ENCODE measurements around the gene TBC1D4.
A peak's percentile ranks its signal among the peaks of the same experiment; 100 is the strongest.
"Not testable (repeated sequence)": the region's sequence is repeated elsewhere in the genome, so short reads cannot be mapped to it uniquely, and the experiment has no call there.

TBC1D4 gene

DNA sequence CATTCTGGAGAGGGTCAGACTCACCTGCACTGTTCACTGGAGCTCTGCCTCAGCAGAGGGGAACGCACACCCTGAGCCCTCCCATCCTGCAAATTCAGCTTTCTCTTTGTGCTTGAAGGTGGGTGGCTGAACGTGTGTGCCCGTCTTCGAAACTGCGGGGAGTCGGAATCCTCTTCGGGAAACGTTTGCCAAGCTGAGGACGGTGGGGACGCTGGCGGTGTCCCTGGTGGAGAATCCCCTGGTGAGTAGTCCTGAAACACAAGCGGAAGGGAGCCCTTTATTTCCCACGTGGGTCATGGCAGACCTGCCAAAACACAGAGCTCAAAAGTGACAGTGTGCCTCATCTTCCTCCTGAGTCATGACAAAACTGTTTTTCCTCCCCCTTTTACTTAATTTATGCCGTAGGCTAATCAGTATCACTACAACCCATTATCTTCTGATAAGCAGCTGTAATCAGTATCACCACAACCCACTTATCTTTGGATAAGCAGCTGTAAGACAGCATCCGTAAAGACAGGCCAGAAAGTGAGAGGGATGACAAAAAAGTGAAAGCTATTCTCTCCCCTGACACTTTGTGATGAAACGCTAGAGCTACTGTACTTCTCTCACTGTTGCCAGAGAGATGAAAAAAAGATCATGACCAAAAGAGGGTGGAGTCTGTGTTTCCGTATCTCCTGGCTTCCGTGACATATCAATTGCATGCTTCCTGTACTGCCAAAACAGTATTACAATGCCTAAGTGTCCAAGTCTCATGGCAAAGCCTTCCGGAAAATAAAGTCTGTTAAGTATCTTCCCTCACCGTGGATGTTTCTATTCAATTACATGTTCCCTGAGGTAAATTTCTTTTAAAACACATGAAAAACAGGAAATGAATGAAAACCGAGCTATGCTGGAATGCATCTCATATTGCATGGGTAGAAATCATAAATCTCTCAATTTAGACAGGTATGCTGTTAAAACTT, 155.5 kb downstream of the TBC1D4 start:
- peak; percentile 29 for DNase-seq (ENCODE audit: low read depth, low spot score)

- no peak for DNase-seq (ENCODE audit: low read depth, low spot score)
Observed at GRCh38 chr13:75325711-75326110, 156.3 kb downstream of the TBC1D4 start.

DNA sequence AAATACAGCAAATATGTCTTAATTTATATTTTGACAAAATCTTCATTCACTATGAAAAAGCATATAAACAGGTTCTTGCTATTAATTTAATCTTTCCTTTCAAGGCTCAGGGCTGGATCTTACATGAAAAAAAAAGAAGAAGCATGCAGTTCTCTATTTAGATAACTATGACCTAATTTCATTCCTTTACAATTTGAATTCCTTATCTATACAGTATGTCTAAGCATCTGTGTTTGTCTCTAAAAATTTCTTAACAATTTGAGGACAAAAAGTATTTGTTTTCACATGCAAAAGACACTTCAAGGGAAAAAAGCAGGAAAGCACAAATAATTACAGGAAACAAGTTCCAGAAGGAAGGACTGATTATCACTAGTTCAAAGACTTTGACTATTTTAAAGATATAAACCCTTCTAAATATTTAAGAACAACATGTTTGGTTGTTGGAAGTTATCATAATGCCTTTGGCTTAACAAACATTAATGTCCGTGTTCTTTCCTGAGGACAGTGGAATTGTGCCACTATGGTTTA, 157.5 kb downstream of the TBC1D4 start:
- DNase-seq (ENCODE audit: low read depth, low spot score), result no peak

- no peak for DNase-seq (ENCODE audit: low read depth, low spot score)
Observed at GRCh38 chr13:75321084-75321483, 160.9 kb downstream of the TBC1D4 start.

- no peak for DNase-seq (ENCODE audit: low read depth, low spot score)
Observed at GRCh38 chr13:75319254-75319653, 162.7 kb downstream of the TBC1D4 start.

DNA sequence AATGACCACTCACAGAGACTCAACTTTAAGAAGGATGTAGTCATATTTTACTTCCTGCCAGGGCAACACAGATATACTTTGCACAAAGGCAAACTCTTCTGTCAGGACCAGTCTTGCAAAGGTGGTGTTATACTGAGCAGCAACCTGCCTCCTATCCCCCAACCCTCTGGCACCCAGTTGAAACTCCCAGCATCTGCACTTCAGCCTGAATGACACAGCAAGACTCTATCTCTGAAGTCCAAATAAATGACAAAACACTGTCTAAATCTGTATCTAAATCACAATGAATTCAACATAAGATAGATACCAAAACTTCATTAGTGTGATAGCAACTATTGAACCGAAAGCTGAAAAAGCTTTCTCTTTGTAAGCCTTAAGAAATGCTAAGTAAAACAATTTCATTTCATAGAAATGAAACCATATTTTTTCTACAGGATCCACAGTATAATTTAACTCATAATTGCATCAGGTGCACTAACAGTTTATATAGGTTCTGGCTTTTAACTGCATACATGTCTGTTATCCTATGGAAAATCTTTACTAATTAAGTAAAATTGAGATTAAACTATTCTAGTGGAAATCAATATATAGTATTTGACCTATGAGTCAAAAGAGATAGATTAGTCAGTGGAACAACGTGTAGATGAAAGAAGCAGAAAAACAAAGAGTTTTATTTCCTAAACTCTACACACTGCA, 163.7 kb downstream of the TBC1D4 start:
- DNase-seq (ENCODE audit: low read depth, low spot score), result no peak

GRCh38 chr13:75316427-75316826, 165.5 kb downstream of the TBC1D4 start:
- DNase-seq (ENCODE audit: low read depth, low spot score), result no peak

DNA sequence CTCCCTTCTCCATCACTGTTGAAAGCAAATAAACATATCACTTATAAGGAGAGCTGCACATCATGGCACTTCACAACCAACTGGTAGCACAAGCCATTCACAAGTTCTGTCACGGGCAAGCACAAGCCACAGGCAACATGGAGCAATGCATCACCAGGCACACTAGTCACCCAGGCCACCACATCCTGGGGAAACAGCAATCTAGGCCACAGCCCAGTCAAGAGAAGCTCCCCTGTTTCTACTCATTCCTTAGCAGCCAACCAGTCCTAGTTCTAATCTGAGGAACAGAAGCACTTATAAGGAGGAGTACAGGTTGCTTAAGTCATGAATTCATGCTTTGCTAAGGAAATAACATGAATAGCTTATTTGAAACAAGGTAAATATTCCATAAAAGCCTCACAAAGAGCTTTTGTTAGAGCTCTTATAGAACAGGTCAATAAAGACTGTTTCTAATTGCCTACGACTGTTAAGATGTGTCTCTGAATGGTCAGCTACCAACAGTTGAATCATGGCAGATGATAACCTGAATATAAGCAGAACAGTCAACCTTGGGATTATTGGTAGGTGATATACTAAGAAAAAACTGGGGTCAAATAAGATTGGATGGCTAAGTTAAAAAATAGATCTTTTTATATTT, 169.0 kb downstream of the TBC1D4 start:
- DNase-seq (ENCODE audit: low read depth, low spot score), result no peak

DNA sequence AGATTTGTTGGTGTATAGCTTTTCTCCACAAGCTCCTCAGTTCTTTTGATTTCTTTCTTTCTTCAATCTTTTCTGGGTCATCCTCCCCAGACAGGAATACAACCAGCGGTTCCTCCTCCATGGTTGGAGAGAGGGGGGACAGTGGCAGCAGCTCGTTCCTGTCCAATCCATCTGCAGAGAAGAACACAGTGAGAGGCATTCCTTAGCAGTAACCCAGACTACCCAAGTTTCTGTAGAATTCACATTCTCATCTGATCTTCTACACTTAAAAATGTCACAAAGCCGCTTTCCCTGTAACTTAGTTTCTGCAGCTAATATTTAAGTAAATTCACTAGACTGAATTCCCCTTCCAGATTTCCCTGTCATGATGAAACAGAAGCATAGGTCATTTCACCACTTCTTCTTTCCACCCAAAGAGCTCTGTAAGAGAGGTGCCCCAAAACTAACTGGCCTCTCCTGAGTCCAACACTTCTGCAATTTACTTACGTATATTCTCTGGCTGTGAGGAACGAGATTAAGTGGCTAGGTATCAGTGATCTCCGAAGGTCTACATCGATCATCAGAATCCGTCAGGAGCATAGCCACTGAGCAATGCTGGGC, 171.9 kb downstream of the TBC1D4 start:
- DNase-seq (ENCODE audit: low read depth, low spot score), result no peak

- no peak for DNase-seq (ENCODE audit: low read depth, low spot score)
Observed at GRCh38 chr13:75308222-75308621, 173.7 kb downstream of the TBC1D4 start.

DNA sequence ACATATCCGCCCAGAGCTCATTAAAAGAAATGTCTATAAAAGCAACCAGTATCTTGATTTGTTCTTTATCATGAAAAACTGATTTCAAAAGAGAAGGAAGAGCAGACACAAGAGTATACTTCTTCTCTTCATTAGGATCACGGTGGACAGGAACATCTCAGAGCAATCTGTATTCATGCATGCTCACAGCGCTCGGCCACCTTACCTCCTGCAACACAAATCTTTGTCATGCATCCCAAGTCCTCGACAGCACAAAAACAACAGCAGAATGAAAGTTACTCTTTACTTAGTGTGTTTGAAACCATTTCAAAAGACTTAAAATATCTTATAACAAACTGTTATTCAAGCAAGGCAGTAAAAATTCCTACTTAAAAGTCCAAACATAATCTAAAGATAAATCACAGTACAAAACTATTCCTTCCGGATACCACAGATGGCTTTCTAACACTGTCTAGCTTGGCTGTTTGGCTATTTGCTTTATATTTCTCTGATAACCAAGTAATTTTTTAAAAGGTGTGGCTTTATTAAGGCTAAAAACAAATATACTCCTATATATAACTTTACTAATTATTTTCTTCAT, 174.5 kb downstream of the TBC1D4 start:
- DNase-seq (ENCODE audit: low read depth, low spot score), result no peak

DNA sequence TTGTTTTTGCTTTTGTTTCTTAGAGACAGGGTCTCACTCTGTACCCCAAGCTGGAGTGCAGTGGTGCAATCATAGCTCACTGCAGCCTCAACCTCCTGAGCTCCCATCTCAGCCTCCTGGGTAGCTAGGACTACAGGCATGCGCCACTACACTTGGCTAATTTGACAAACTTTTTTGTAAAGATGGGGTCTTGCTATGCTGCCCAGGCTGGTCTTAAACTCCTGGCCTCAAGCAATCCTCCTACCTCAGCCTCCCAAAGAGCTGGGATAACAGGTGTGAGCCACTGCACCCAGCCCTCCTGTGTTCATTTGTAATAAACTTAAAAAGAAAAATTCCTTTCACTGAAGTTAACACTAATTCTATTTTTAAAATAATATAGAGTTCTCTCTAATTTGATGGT, 175.0 kb downstream of the TBC1D4 start:
- not testable (repeated sequence) for DNase-seq (ENCODE audit: low read depth, low spot score)

GRCh38 chr13:75305059-75305458, 176.9 kb downstream of the TBC1D4 start:
- no peak for DNase-seq (ENCODE audit: low read depth, low spot score)

GRCh38 chr13:75303263-75303662, 178.7 kb downstream of the TBC1D4 start:
- no peak for DNase-seq (ENCODE audit: low read depth, low spot score)

- no peak for DNase-seq (ENCODE audit: low read depth, low spot score)
Observed at GRCh38 chr13:75302071-75302698, 179.8 kb downstream of the TBC1D4 start.

DNA sequence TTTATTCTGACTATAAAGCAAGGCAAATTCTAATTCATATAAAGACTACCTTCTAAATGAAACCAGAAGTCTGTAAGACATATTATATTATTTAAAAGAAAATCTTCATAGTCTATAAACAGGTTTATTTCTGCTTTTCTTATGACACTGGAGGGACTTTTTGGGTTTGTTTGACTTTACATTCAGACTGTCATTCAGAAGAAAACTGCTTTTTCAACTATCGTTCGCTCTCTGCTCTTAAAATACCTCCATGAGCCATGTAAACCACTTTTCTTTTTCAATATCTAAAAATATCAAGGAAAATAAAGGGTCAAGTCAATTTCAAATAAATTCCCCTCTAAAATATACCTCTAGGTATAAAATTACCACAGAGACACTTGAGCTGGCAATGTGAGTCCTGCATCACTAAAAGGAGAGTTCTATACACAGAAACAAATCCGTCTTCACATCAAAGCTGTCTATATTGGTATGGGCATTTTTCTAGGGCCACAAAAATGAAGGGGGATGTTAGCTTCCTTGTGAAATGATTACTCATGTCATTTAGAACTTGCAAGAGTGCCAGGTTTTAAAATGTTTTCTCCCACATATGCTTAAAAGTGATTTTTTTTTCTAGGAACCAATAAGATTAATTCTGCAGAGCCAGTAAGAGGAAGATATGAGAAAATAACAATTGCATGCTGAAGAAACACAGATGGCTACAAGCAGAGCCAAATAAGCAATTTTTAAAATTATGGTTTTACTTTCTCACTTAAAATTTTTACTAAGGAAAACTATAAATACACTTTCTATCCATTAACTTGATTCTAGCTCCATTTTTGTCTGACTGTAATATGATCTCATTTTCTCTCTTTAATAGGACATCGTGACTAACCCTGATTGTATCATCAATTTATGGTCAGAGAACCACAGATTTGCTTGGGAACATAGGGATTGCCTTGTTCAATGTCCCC, 181.8 kb downstream of the TBC1D4 start:
- no peak for DNase-seq (ENCODE audit: low read depth, low spot score)

DNA sequence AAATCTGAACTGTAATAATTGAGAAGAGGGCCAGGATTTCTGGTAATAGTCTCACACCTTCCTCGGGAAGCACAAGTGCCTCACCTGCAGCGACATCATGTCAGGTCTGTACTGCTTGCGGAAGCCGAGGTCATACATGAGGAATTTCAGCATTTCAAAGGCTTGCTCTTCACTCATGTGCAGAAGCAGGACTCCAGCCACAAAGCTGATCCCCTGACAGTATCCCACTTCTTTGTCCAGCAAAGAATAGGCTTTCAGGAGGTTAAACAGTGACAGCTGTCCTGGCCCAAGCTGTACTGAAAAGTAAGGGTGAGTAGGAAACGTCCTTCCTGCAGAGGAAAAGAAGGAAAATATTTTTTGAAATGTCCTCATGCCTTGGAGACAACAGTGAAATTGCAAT, 182.7 kb downstream of the TBC1D4 start:
- no peak for DNase-seq (ENCODE audit: low read depth, low spot score)

- no peak for DNase-seq (ENCODE audit: low read depth, low spot score)
Observed at GRCh38 chr13:75296641-75297040, 185.3 kb downstream of the TBC1D4 start.

DNA sequence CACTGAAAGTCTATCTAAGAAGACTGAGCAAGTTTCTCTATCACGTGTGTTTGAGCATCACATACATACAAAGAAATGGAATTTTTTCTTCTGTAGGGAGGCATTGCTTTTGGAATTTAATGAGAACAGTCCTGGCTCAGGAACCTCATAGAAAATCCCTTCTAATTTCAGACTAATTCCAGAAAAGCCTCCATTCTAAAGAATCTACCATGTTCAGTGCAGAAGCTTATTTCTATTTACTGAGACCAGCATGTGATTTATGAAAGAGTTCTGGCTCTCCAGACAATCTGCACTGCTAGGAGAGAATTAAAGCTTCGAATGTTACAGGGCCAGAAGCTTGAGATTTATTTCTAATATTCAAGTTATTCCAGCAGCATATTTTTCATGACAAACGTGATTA, 186.8 kb downstream of the TBC1D4 start:
- DNase-seq (ENCODE audit: low read depth, low spot score), result no peak

DNA sequence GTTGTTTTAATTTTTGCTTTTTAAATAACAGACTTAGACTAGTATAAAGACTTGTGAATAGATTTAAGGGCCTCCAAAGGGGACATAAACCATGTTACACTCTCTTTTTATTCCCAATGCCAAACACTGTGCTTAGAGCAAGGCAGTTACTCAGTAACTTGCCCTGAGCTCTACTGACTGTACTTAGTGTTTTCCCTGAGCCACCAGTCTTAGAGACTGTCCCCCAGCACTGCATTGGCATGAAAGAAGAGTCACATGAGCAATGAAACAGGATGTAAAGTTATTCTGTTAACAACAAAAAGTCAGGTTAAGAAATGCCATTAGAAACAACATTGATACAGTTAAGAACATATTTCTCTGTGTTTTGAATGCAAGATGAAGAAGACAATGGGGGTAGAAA, 187.9 kb downstream of the TBC1D4 start:
- no peak for DNase-seq (ENCODE audit: low read depth, low spot score)
